Left ventricle myocardium inferior (tissue), 1 donor: ENCODE data around the gene ARHGEF19. TPM values are rescaled to one million over a fixed set of nuclear protein-coding genes. Genes with fewer than 3 reads are reported as not detected.

Source experiments
- DNase-seq: peaks from one replicate; pipeline ENCODE4 v3.0.0-alpha.2; 2020
- H3K27ac ChIP-seq: fragments of 200-600 bp; replicated peaks from 2 replicates; pipeline ENCODE4 v1.8.0; 2021
- H3K27me3 ChIP-seq: fragments of 200-600 bp; 2 replicates; pipeline ENCODE4 v1.8.0; 2021; ENCODE audit warnings: low read depth
- H3K36me3 ChIP-seq: fragments of 200-600 bp; 2 replicates; pipeline ENCODE4 v1.8.0; 2021
- H3K4me1 ChIP-seq: fragments of 200-600 bp; 2 replicates; pipeline ENCODE4 v1.8.0; 2021
- H3K4me3 ChIP-seq: fragments of 200-600 bp; 2 replicates; pipeline ENCODE4 v1.8.0; 2021; ENCODE audit warnings: mild to moderate bottlenecking, moderate library complexity
- H3K9me3 ChIP-seq: fragments of 200-600 bp; replicated peaks from 2 replicates; pipeline ENCODE4 v1.8.0; 2021
- intact Hi-C: fragments of 100-400 bp; cut with micrococcal nuclease; formaldehyde crosslinking; loops from one replicate; pipeline ENCODE4 v1.11.0; 2022
- total RNA-seq: library from RNA; stranded (reverse); fragmentation: NEBNext Ultra II Directional; extraction: Animal tissue kit (Norgen Biotek cat#: 25700); gene quantifications from one replicate; pipeline ENCODE4 v1.2.1, GENCODE V29; 2021
- TF ChIP-seq, protein P1 (sequence below): fragments of 200-600 bp; IDR thresholded peaks from 2 replicates; pipeline ENCODE4 v1.8.0; 2021; ENCODE audit warnings: antibody characterized with exemption, mild to moderate bottlenecking, borderline replicate concordance
- donor health status: DM: no; HTN: yes; CAD: no; lungs with severe emphysema.

ARHGEF19 gene
- total RNA-seq, 1 donor from 2014 or later, result 2.2 TPM

- H3K27me3 ChIP-seq, result no peaks in the 10 kb centered on the region
- H3K9me3 ChIP-seq, result no peaks in the 10 kb centered on the region
- intact Hi-C loops, result no loop called here
- no peak for DNase-seq
- H3K4me1 ChIP-seq, result peaks cover 70% of the 10 kb centered on the region
- TF ChIP-seq, protein P1, sequence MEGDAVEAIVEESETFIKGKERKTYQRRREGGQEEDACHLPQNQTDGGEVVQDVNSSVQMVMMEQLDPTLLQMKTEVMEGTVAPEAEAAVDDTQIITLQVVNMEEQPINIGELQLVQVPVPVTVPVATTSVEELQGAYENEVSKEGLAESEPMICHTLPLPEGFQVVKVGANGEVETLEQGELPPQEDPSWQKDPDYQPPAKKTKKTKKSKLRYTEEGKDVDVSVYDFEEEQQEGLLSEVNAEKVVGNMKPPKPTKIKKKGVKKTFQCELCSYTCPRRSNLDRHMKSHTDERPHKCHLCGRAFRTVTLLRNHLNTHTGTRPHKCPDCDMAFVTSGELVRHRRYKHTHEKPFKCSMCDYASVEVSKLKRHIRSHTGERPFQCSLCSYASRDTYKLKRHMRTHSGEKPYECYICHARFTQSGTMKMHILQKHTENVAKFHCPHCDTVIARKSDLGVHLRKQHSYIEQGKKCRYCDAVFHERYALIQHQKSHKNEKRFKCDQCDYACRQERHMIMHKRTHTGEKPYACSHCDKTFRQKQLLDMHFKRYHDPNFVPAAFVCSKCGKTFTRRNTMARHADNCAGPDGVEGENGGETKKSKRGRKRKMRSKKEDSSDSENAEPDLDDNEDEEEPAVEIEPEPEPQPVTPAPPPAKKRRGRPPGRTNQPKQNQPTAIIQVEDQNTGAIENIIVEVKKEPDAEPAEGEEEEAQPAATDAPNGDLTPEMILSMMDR, result no peak
- H3K4me3 ChIP-seq, result no peak overlapping the region
- peak overlapping the region; percentile 21 for H3K27ac ChIP-seq
- peaks cover 43% of the 10 kb centered on the region for H3K36me3 ChIP-seq
These were observed 44.0 kb upstream of the ARHGEF19 start for GRCh38 chr1:16256478-16256877.

GRCh38 chr1:16254263-16254928 lies 41.9 kb upstream of the ARHGEF19 start:
- Histone ChIP-seq H3K27me3 (no peaks in the 10 kb centered on the region), H3K27ac (peak overlapping the region; percentile 90), H3K36me3 (peaks cover 52% of the 10 kb centered on the region), H3K4me1 (peaks cover 78% of the 10 kb centered on the region), H3K9me3 (no peaks in the 10 kb centered on the region), H3K4me3 (no peak overlapping the region)
- DNase-seq, result no peak
- intact Hi-C loops, result no loop called here
- TF ChIP-seq, protein P1, result no peak

DNA sequence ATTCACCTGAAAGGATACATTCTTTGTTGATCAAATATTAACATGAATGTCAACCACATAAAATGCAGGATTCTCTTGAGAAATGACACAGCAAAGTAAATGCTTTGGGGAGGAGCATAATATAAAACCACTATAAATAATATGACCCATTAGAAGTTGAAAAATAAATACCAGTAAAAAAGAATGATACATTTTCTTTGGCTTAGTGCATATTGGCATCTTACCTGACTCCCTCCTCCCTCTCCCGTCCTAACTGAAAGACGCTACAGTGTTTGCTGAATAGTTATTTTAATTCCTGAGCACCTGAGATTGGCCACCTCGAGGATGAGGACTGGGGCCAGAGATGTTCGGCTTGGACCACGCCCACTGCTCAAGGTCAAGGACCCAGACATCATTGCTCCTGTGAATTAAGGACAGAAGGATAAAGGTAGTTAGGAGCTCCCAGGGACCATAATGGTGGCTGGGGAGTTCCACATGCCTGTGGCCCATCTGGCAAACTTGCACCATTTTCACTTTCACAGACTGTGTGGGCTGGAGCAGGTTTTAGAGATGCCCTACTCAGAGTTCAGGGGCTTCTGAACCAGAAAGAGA lies 41.0 kb upstream of the ARHGEF19 start:
- Histone ChIP-seq H3K4me3 (no peak overlapping the region), H3K36me3 (peaks cover 52% of the 10 kb centered on the region), H3K9me3 (no peaks in the 10 kb centered on the region), H3K27me3 (no peaks in the 10 kb centered on the region), H3K4me1 (peaks cover 88% of the 10 kb centered on the region), H3K27ac (peak overlapping the region; percentile 90)
- DNase-seq, result no peak
- intact Hi-C loops, result no loop called here
- TF ChIP-seq, protein P1, result no peak

DNA sequence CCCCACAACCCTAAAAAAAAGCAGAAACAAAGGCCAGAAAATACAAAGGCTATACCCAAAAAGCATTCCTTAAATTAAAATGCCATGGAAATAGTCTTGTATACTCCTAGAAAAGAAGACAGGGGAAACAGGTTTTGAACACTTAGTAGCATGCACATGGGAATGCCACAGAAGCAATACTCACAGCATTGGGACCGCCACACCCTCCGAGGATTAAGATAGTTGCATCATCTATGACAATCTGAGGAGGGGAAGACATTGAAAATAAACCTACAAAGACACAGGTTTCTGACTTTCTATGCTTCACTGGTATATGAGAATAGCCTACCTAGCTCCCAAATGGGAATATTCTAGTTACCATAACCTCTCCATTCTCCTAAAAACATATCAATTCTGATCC lies 40.5 kb upstream of the ARHGEF19 start:
- intact Hi-C loops, result no loop called here
- Histone ChIP-seq H3K27ac (peak overlapping the region; percentile 90), H3K9me3 (no peaks in the 10 kb centered on the region), H3K4me1 (peaks cover 93% of the 10 kb centered on the region), H3K36me3 (peaks cover 52% of the 10 kb centered on the region), H3K27me3 (no peaks in the 10 kb centered on the region), H3K4me3 (no peak overlapping the region)
- DNase-seq, result no peak
- TF ChIP-seq, protein P1, result no peak

GRCh38 chr1:16251381-16251780 lies 38.9 kb upstream of the ARHGEF19 start:
- no peak for DNase-seq
- Histone ChIP-seq H3K27me3 (no peaks in the 10 kb centered on the region), H3K4me1 (peaks cover 96% of the 10 kb centered on the region), H3K27ac (peak overlapping the region; percentile 90), H3K36me3 (peaks cover 50% of the 10 kb centered on the region), H3K4me3 (no peak overlapping the region), H3K9me3 (no peaks in the 10 kb centered on the region)
- intact Hi-C loops, result no loop called here
- TF ChIP-seq, protein P1, result no peak
